GM19023 (cell line): ENCODE measurements around the gene CHST11.
A peak's percentile ranks its signal among the peaks of the same experiment; 100 is the strongest.

Experiments
- ATAC-seq: cut with Tn5 transposase; IDR thresholded peaks from one replicate; pipeline ENCODE4 v1.9.1; 2021; ENCODE audit warnings: mild to moderate bottlenecking, moderate library complexity; ENCODE audit not compliant: unreplicated experiment

CHST11 gene

GRCh38 chr12:104456417-104456949, at the start of gene CHST11:
Gene CHST11 (plus strand): TSS chr12:104456948.
- ATAC-seq: peak; percentile 70

DNA sequence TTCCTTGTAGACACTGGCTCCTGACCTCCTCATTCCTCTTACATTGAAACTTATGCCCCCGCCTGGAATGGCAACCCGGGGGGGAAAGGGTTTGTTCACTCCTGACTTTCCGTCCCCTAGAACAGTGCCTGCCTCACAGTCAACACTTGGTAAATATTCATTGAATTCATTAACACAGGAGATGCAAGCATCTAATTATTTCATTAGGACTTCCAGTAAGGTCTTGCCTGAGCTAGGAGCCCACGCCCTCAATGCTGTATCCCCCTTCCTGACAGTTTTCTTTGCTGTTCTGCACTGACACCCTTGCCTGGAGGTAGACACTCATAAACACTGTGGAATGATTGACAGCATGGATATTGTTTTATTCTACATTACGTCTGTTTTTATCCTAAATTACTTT, 49.3 kb upstream of the CHST11 start:
- ATAC-seq: no peak

DNA sequence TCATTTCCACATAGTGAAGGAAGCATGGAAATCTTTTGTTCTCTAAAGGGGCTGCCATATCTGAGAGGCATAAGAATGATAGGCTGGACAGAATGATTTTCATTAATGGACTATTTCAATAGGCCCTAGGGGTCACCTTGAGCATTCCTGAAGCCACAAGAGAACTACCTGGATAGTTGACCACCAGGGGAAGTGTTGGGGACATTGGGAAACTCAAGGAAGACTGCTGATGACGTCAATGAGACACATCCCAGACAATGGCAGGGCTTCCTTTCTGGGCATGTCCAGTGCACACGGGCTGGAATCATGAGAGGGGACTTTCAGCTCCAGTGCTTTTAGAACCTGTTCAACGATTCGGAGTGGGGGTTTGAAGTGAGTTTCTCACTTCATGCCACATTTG, 48.8 kb upstream of the CHST11 start:
- no peak for ATAC-seq

- no peak for ATAC-seq
Measured at GRCh38 chr12:104410326-104410725, 46.4 kb upstream of the CHST11 start.

DNA sequence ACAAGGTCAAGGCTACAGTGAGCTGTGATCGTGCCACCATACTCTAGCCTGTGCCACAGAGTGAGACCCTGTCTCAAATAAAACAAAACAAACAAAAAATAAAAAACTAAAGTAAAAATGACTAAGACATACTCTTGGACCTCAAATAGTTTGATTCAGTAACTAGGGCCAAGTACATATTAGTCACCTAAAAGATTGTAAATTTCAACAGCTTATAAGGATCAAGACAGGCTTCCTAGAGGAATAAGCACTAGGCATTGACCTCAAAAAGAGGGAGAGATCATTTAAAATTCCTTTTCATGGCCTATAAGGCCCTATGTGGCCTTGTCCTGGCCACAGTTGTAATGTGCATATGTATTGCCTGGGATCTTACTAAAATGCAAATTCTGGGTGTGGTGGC, 46.0 kb upstream of the CHST11 start:
- ATAC-seq: no peak

DNA sequence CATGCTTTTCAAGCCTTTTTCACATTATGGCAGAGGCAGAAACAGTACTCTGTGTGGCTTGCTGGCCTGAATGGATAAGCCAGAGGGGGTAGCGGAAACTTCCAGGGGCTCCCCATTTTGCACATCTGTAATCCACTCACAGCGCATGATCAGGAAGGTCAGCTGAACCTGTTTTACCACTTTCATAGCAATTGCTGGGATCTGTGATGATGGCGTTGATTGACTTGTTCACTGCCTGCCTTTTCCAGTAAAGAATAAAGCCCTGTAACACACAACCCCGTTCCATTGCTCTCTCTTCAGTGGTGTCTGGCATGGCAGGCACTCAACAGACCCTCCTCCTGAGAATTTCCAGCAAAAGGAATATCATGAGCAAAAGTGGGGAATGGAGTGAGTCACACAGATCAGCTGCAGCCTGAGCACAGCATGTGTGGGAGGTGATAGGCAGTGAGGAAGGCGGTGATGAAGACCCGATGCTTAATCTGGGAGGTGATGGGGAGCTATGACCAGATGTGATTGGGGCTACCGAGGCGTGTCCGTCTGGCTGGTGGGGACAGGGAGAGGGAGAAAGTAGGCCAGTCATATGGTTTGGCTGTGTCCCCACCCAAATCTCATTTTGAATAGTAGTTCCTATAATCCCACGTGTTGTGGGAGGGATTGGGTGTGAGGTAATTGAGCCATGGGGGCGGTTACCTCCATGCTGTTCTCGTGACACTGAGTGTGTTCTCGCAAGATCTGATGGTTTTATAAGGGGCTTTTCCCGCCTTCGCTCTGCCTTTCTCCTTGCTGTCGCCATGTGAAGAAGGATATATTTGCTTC, 44.7 kb upstream of the CHST11 start:
- ATAC-seq: no peak

DNA sequence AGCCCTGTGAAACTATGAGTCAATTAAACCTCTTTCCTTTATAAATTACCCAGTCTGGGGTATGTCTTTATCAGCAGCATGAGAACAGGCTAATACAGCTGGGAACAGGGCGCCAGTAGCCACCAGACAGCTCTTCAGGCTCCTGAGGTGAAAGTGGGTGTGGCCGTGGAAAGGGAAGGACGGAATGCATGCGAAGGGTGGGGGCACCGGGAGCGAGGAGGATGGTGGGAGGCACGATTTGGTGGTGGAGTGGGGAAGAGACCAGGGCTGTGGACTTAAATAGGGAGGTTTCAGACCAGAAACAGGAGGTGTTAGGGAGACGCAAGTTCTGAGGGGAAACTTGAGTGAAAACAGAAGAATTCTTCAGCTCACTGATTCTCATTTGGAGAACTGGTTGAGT, 44.1 kb upstream of the CHST11 start:
- ATAC-seq: no peak

- ATAC-seq: no peak
Measured at GRCh38 chr12:104413330-104413729, 43.4 kb upstream of the CHST11 start.

DNA sequence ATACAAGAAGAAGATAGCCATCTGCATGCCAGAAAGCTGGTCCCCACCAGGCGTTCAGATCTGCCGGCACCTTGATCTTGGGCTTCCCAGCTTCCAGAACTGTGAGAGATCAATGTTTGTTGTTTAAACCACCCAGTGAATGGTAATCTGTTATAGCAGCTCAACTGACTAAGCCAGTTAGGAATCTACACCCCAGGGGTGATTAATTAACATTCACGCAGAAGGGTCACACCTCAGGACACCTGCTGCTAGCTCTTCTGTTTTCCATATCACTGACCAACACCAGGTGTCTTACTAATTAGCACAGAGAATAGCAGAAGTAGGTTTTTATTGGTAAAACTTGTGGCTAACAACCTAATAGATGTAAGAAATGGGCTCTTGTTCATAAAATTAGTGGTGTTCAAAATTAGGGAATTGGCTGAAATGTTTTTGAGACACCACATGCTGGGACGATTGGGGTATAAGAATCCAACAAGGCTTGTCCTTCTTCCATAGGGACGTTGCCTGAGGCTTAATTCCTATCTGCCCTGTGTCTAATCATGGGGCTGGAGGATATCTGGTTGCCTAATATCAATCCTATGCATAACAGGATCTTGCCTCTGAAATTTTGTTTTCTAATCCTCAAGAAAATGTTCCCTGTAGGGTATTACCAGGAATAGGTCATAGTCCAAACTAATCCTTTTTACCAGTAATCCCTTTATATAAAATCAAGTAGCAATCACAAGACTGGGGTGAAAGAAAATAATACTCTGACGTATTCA, 42.0 kb upstream of the CHST11 start:
- ATAC-seq: no peak

DNA sequence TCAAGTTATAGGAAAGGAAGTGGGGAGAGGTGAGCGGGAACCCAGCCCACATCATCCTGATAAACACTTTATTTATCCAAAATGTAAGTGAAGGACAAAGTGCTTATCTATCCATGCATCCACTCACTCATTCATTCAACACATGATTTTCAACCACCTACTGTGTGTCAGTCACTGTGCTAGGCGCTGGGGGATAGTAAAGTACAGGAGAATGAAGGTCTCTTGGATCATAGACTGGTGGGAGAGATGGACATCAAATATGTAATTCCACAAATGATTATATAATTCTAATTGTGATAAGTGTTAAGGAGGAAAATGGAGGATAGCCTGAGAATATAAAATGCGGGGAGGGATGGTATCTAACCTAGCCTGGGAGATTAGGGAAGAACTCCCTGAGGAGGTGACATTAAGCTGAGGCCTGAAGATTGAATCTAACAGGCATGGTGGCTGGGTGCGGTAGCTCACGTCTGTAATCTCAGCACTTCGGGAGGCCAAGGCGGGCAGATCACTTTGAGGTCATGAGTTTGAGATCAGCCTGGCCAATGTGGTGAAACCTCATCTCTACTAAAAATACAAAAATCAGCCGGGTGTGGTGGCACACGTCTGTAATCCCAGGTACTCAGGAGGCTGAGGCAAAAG, 41.3 kb upstream of the CHST11 start:
- no peak for ATAC-seq

DNA sequence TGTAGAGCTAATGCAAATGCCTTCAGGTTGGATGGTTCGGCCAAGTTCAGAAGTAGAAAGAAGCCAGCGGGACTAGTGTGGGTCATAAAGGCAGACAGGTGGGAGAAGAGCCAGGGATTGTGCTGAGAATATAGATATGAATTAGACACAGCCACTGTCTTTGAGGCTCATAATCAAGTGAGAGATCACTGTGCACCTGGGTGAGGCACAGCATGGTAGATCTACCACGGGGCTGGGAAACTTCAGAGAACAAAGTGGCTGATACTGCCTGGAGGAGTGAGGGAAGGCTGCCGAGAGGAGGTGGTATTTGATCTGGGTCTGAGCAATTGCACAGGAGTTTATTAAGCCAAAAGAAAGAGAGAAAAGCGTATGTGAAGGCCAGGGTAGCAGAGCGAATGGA, 40.6 kb upstream of the CHST11 start:
- ATAC-seq: no peak

GRCh38 chr12:104416585-104416984, 40.2 kb upstream of the CHST11 start:
- no peak for ATAC-seq

- ATAC-seq: no peak
Measured at GRCh38 chr12:104419717-104420116, 37.0 kb upstream of the CHST11 start.

DNA sequence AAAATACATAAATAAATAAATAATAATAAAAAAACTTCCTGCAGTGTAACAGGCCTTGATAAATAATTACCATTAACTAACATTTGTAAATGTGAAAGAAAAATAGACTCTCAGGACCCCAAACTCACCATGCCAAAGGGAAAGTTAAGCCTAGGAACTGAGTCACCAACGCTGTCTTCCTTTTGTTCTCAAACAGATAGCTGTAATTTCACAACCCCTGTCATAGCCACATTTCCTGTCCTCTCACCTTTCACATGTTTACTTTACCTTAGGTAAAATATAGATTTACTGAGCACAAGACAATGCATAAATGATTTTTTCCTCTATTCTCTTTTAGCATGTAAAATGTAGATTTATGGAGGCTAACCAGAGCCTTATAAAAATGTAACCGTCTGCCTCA, 35.9 kb upstream of the CHST11 start:
- ATAC-seq: no peak

DNA sequence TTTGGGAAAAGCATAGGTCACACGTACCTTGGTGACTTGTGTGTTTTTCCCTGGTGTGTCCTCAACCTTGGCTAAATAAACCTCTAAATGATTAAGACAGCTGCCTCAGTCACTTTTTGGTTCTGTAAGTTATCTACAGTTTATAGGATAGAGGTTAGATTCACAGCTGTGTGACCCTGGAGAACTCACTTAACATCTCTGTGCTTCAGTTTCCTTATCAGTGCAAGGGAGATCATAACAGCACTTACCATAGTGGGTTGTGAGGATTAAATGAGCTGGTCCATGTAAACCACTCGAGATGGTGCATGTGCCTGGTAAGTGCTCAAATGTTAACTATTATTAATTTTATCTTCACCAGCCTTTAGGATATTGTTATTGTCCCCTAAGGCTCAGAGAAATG, 35.4 kb upstream of the CHST11 start:
- no peak for ATAC-seq

DNA sequence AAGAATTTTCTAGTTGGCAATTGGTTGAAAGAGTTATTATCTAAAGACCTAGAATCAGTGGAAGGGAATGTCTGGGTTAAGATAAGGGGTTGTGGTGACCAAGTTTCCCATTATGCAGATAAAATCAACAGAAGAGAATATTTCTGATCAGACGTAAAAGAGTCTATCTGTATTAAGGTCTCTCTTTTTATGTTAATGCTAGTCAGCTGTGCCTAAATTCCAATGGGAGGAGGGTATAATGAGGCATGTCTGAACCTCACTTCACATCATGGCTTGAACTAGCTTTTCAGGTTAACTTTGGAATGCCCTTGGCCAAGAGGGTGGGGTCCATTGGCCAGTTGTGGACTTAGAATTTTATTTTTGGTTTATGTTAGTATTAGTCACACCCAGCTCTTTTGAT, 34.3 kb upstream of the CHST11 start:
- no peak for ATAC-seq

DNA sequence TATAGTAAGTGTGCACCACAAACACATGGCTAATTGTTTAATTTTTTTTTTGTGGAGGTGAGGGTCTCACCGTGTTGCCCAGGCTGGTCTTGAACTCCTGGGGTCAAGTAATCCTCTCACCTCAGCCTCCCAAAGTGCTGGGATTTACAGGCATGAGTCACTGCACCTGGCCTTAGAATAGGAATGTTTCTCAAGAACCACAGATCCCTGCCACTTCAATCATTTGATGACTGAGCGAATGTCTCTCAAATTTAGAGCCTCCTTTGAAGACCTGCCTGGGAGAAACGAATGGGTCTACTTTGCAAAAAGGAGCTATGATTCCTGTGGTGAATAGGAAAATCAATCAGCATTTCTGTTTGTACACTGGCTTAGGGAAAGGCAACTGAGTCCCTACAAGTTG, 33.5 kb upstream of the CHST11 start:
- ATAC-seq: no peak

GRCh38 chr12:104423809-104424208, 32.9 kb upstream of the CHST11 start:
- ATAC-seq: no peak

DNA sequence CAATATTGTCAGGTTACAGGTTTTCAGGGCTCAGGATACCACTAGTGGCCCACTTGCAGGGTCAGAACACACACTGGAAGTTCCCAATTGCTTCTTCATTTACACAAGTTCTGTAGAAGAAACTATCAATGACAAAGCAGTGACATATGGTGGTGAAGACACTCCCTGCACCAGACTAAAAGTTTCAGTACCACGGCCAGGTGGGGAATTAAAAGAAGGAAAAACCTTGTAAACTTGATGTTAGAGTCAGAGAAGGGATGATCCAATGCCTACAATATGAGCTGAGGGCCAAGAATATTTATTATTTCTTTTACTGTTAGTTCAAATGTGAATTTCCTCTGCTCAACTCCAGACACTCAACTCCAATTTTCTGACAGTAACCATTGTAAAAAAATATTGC, 31.8 kb upstream of the CHST11 start:
- ATAC-seq: no peak

GRCh38 chr12:104425614-104426013, 31.1 kb upstream of the CHST11 start:
- no peak for ATAC-seq

GRCh38 chr12:104426926-104427546, 29.7 kb upstream of the CHST11 start:
- no peak for ATAC-seq
